ENCODE results near the gene CCDC33.

CCDC33 gene

DNA sequence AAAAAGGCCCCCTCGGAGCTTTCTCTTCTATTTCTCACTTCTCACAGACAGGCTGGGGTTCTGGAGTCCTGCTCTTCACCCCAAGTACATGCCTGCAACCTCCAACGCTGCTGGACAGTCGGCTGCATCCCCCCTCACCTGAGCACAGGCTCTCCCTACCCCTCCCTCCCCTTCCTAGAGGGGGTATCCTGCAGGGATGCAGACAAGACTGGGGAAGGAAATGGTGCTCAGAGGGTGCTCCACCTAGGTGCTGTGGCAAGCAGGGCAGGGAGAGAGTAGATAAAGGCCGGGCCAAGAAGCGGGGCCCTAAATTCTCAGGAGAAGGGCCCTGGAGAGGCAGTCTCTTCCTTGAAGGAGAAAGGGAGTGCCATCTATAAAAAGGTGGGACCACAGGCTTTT lies 26.6 kb upstream of the CCDC33 start:
- no peak for DNase-seq

- no peak for DNase-seq
These were observed 26.0 kb upstream of the CCDC33 start for GRCh38 chr15:74209997-74210671.

DNA sequence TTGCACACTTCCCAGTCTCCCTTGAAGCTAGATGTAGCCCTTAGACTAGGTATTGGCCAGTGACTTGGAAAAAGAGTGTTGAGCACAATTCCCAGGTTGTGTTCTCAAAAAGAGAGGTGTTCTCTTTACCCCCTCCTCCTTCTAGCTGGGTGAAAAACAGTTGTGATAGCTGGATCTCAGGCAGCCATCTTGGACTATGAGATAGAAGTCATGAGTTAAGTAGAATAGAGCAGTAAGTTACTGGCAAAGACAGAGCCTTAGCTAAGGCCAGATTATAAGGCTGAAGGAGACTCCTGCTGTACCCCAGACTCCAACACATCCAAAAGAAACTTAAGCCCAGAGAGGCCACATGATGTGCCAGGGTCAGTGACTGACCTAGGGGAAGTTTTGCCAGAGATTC lies 25.4 kb upstream of the CCDC33 start:
- DNase-seq: no peak

DNA sequence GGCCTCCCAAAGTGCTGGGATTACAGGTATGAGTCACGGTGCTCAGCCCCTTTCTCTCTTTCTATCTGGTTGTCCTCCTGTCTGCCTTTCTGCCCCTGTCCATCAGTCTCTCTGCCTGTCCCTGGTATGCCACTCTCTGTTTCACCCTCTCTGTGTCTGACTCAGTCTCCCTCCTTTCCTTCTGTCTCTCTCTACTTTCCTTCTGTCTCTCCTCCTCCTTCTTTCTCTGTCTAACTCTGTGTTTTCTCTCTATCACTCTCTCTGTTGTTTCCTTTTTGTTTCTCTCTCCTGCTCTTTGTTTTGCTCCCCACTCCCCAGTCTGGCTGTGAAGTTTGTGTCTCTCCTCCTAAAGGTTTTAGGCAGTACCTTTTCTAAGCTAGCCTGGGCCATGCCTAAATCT lies 24.5 kb upstream of the CCDC33 start:
- no peak for DNase-seq

DNA sequence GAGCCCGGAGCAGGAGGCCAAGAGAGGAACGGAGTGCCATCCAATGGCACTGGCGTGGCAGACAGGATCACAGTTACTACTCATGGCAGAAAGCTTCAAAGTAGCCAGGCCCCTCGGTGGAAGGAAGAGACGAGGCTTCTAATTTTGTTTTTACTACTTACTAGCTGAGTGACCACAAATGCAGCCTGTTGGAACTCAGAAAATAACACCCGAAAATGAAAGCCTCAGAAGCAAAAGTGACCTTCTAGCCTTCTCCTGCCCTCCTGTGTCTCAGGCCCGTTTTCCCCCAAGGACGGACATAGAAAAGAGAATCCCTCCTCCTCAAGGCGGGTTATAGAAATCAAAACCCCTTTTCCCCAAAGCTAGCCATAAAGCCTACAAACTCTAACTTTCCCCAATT lies 23.6 kb upstream of the CCDC33 start:
- no peak for DNase-seq

DNA sequence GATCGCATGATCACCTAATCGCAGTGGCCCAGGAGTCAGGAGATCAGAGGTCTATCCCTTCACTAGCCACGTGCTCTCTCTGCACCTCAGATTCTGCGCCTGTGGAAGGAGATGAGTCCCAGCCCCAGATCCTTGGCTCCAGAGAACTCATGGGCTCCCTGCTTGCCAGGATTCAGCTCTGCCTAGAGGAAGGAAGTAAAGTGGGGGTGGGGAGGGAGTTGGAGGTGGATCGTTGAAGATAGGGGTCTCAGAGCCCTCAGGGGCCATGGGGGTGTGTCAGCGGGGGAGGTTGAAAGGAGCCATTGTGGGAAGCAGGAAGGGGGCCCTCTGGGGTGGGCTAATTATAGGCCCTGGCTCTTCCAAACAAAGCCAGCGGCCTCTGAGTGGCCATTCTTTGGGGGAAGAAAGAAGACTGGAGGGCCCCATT lies 22.3 kb upstream of the CCDC33 start:
- no peak for DNase-seq

DNA sequence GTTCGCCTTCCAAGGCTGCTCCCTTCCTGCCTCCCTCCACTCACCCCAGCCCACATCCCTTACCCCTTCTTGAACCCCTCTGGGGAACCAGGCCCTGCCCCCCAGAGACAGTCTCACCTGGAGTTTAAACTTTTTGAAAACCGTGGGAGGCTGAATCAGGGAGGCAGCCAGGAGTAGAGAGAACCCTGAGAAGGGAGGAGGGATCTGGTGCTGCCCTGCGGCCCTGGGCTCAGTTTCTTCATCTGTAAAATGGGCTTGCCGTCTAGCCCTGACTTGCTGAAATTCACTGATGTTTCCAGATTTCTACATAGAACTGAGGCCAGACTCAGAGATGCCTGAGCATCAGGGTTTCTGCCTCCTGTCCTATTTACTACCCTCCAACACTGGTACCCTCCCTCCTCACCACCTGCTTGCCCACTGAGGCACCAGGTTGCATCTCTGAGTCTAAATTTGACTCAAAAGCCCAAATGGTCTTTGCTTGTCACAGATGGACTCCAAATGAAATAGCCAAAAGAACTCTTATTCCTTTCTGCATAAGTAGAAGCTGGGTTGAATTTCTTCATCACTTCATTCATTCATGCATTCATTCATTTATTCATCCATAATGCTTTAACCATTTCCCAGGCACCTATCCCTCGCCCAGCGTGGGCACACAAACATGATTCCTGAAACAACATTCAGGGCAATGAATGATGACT lies 21.7 kb upstream of the CCDC33 start:
- no peak for DNase-seq

DNA sequence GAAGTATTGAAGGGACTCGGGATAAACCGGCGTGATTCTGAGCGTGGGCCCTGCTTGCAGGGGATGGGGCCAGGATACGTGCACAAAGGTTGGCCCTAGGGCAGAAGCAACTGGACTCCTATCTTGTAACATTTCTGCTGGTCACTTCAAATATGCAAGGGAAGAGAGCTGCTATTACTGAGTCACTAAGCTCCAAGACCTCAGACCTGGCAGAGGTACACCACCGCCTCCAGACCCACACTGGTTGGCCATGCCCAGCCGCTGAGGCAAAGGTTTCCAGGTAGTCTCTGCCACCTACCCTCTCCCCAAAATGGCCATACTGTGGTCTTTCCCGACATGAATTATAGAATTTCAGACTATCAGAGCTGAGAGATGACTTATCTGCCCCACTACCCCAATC lies 20.2 kb upstream of the CCDC33 start:
- no peak for DNase-seq

DNA sequence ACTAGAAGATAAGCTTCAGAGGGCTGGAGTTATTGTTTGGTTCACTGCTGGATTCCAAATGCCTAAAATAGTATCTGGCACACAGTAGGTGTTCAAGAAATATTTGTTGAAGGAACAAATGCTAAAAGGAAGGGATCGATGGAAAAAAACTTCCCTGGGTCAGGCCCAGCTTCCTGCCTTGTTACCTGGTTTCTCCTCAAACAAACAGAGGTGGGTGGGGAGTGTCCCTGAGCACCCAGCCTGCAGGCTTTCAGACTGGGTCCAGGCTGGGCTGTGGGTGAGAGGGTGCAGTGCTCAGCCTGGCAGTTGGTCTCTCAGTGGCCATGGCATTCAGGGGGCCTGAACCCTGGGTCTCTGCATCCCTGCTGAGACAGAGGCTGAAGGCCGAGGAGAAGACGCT lies 19.2 kb upstream of the CCDC33 start:
- no peak for DNase-seq

- no peak for DNase-seq
These were observed 17.9 kb upstream of the CCDC33 start for GRCh38 chr15:74217907-74218885.

GRCh38 chr15:74220475-74221248 lies 15.5 kb upstream of the CCDC33 start:
- DNase-seq: no peak

DNA sequence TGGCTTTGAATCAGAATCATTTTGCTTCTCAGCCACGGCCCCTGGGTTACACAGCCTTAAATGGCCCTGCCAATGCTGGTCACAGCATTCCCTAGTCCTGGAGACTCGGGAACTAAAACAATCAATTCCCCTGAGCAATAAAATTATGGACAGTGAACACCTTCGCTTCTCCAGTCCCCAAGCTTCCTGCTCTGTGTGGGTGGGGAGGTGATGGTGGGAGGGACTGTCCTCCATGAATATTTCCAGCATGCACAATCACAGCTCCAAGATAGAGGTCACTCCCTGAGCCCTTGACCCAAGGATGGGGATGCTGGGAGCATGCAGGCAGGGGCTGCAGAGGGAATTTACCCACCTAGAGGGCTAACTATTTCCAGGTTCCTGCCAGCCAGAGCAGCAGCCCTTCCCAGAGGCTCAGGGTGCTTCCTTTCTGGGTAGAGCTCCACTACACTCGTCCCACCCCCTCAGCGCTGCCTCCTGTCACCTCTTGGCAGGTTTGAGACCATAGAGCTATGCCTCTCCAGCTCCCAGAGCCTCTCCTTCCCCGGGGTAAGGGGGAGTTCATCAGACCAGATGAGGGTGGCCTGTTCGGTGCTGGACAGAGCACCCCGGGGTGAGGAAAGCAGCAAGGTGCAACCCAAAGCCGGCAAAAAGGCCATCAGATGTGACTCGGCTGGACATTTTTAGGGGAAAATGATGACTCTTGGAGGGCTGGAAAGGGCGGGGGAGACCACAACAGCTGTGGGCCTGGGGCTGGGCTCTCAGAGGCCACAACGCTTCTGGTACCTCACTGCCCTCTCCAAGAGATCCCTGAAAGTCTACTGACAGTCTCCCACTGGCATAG lies 14.5 kb upstream of the CCDC33 start:
- no peak for DNase-seq

GRCh38 chr15:74222240-74223119 lies 13.6 kb upstream of the CCDC33 start:
- DNase-seq: no peak

GRCh38 chr15:74225928-74226327 lies 10.2 kb upstream of the CCDC33 start:
- no peak for DNase-seq

GRCh38 chr15:74226761-74227540 lies 9.2 kb upstream of the CCDC33 start:
- DNase-seq: no peak

DNA sequence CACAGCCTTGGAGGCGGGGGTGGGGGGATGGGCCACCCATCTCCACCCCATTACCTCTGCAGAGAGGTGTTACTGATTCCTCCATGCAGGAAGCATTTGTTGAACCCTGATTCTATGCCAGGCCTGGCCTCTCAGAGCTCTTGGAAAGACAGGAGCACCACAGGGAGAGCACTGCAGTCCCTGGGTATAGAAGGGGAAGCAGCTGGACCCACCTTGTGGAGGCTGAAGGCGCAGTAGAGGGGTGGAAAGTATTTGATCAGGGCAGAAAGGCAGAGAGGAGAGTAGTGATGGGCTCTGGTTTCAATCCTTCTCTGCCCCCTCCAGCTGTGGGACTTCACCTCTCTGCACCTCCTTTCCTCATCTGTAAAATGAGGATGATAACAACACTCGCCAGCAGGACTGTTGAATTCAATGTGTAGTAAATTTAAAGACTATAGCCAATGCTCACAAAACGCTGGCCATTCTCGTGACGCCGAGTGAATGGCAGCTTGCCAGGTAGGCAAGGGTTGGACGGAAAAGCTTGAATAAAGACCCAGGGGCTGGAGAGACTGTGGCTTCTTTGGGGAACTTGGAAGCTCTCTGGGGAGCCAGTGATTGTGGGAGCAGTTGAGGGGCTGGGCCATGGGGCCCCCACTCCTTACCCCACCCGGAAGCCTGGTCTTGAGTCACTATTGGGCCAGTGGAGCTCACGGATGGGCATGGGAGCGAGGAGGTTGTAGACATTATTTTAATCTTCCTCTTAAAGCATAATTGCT lies 8.0 kb upstream of the CCDC33 start:
- DNase-seq: no peak

GRCh38 chr15:74228723-74229081 lies 7.4 kb upstream of the CCDC33 start:
- no peak for DNase-seq

- no peak for DNase-seq
These were observed 6.4 kb upstream of the CCDC33 start for GRCh38 chr15:74229686-74230085.

DNA sequence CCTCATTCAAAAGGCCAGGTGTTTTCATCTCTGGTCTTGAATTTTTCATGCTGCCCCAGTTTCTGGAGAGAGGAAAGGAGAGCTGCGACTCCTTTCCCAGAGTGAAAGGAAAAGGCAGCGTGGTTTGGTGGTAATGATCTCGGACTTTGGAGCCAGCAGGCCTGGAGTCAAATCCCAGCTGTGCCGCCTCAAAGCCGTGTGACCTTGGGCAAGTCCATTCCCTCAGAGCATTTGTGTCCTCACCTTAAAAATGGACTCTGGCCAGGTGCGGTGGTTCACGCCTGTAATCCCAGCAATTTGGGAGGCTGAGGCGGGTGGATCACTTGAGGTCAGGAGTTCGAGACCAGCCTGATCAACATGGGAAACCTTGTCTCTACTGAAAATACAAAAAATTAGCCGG lies 4.7 kb upstream of the CCDC33 start:
- DNase-seq: no peak

Measured in activated CD4-positive, alpha-beta T cell treated with anti-CD3 and anti-CD28 coated beads, Interleukin-2, amount 50 U/mL, for 4 hours (primary cell).